ENCODE results near the gene ZNRF2.

DNA sequence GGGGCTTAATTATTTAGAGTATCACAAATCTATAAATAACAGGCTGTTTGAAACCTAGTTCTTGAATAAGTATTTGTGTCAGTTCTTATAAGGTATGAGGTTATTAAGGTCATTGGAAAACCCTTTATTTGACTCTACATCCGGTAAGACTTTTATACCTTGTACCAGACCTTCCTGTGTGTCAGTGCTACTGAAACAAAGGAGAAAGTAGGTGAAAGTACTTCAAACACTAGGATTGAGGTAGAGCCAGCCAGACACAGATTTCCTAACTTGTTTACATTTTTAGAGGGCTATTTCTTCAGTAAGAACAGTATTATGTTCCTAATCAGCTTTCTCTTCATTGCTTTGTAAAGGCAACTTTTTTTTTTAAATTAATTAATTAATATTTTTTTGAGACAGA lies 93.9 kb downstream of the ZNRF2 start:
- TF ChIP-seq POLR2A (IDR thresholded peaks at IDR 0.05; ENCODE audit: low read depth, low read length) (no peak), TAF1 (IDR thresholded peaks at IDR 0.05; ENCODE audit: low read depth, low read length) (no peak), SPI1 (IDR thresholded peaks at IDR 0.05; ENCODE audit: low read depth, low read length) (no peak)

All from GM12891 (cell line).